22Rv1 (cell line): ENCODE measurements around the gene UPF1.
A peak's percentile ranks its signal among the peaks of the same experiment; 100 is the strongest.

Experiments
- H3K27ac ChIP-seq: fragments of 450-650 bp; 2 replicates; pipeline ENCODE4 v1.5.1; 2017
- ZFX ChIP-seq: fragments of 450-650 bp; IDR thresholded peaks from 2 replicates; pipeline ENCODE4 v1.6.1; 2017; ENCODE audit warnings: antibody characterized with exemption, borderline replicate concordance
- TF ChIP-seq, protein P1 (sequence below): fragments of 450-650 bp; IDR thresholded peaks from 2 replicates; pipeline ENCODE4 v1.5.1; 2017; ENCODE audit warnings: mild to moderate bottlenecking

UPF1 gene

DNA sequence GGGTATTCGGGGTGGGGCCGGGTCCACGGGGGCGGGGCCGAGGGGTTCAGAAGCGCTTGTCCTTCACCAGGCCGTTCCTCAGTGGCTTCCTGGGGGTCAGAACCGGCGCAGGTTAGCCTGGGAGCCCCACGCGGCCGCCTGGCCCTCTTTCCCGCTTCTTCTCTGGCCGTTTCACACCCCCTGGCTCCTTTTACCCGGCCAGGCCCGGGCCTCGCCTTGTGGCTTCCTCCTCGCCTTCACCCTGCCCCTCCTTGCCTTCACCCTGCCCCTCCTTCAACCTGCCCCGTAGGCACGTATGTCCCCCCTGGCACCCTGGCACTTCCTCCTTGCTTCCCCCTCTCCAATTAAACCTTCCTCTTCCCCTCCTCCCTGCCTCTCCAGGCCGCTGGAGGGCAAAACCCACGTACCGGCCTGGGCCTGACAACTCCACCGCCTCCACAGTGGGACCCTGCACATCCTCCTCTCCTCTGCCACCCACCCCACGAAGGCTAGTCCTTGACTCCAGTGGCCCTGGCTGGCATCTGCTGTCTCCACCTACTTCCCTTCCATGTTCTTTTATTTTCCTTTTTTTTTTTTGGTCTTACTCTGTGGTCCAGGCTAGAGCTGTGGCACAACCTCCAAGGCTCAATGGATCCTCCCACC lies 38.9 kb downstream of the UPF1 start:
- TF ChIP-seq, protein P1, sequence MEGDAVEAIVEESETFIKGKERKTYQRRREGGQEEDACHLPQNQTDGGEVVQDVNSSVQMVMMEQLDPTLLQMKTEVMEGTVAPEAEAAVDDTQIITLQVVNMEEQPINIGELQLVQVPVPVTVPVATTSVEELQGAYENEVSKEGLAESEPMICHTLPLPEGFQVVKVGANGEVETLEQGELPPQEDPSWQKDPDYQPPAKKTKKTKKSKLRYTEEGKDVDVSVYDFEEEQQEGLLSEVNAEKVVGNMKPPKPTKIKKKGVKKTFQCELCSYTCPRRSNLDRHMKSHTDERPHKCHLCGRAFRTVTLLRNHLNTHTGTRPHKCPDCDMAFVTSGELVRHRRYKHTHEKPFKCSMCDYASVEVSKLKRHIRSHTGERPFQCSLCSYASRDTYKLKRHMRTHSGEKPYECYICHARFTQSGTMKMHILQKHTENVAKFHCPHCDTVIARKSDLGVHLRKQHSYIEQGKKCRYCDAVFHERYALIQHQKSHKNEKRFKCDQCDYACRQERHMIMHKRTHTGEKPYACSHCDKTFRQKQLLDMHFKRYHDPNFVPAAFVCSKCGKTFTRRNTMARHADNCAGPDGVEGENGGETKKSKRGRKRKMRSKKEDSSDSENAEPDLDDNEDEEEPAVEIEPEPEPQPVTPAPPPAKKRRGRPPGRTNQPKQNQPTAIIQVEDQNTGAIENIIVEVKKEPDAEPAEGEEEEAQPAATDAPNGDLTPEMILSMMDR = no peak
- TF ChIP-seq ZFX = no peak
- 0 out of 2 replicates have a peak overlapping the region, but pooled peaks have one; percentile 29 for H3K27ac ChIP-seq

DNA sequence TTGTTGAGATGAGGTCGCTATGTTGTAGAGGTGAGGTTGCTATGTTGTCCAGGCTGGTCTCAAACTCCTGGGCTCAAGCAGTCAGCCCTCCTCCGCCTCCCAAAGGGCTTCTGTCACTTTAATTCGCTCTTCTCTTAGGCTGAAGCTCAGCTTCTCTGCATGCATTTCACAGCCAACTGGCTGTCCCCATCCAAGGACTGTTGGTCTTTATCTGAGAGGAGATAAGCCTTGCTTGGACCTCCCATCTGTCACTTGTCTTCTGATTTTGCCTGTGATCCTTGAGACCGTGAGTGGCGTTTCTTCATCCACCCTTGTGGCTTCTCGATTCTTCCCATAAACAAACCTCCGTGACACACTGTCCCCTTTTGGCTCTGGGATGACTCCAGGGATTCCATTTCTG lies 39.8 kb downstream of the UPF1 start:
- H3K27ac ChIP-seq = 0 out of 2 replicates have a peak overlapping the region, but pooled peaks have one; percentile 29
- TF ChIP-seq ZFX = no peak
- TF ChIP-seq, protein P1 = no peak

DNA sequence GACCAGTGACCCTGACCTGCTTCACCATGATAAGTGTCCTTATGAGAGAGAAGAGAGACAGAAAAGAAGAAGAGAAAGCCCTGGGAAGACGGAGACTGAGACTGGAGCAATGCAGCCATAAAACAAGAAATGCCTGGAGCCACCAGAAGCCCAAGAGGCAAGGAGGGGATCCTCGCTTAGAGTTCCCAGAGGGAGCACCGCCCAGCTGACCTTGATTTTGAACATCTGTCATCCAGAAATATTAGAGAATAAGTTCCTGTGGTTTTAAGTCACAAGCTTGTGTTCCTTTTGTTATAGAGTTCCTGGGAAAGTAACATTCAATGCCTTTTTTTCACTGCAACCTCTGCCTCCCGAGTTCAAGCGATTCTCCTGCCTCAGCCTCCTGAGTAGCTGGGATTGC lies 44.0 kb downstream of the UPF1 start:
- H3K27ac ChIP-seq = no peak overlapping the region
- TF ChIP-seq, protein P1 = no peak

DNA sequence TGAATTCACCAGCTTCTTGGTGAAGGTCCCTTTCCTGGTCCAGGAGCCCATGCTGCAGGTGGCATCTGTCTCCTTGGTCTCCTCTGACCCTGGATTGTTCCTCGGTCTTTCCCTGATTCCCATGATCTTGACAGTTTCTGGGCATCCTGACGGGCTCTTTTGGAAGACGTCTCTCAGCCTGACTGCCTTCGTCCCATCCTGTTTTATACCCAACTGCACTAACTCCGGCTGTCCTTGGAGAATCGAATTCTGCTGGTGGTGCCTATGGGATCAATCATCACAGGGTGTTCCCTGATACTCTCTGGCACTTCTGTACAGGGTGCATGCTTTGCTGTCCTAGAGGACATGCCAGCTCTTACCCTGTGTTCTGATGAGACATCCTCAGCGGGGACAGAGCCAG lies 45.1 kb downstream of the UPF1 start:
- TF ChIP-seq ZFX = no peak
- TF ChIP-seq, protein P1 = no peak
- H3K27ac ChIP-seq = no peak overlapping the region

DNA sequence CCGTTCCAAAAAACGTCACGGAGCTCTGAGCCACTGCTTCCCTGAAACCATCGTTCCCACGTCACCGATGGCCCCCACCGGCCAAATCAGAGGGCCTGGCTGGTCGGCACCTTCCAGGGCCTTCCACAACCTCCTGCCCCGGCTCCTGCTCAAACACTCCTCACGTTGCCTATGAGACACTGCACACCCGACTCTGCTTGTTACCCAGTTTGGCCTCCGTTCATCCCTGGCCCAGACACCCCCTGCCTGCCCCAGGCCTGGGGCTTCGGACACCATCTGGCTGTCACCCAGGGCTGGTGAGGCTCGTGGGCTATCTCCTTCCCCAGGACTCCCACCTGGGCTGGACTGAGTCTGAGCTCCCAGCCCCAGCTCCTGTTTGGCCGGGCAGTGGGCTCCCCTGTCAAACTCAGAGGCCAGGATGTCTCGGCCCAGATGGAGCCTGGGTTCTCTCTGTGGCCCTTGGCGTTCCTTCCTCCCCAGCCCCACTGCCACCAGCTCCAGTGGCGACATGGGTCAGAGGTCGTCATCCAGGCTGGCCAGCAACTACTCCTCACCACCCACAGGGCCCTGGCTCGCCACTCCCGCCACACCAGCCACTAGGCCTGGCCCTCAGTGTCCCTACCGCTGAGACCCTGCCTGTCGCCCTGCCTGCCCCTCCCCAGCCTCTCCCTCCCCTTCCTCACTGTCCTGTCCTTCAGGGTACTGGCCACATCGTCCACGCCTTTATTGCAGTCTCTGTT lies 46.5 kb downstream of the UPF1 start:
- peak overlapping the region; percentile 33; the same call in 1 of the 2 replicates for H3K27ac ChIP-seq
- TF ChIP-seq ZFX = no peak
- TF ChIP-seq, protein P1 = no peak

DNA sequence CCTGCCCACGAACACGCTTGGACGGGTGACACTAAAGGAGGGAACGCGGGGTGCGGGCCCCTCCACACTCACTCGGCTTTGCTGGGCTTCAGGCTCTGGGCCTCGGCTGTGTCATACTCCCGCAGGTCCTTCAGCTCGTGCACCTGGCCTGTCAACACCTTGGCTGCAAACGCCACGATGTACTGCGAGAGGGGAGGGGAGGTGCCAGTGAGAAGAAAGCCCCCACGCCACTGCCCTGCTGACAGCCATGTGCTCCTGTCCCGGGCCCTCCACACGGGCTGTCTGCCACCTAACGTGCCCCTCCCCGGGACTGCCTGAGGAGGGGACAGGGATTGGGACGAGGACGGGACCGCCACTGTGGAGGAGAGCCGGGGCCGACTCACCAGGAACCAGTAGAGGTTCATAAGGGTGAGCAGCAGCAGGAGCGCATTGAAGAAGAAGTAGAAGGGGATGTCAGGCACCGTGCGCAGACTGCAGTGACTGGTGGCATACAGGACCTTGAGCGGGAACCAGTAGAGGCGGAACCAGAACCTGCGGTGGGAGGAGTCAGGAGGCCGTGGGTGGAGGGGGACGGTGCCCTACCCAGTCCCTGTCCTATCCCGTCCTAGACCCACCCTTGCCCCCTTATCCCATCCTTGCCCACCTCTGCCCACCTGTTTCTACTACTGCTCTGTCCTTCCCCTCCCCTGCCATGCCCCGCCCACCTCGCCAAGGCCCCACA lies 47.3 kb downstream of the UPF1 start:
- TF ChIP-seq, protein P1 = no peak
- no peak for TF ChIP-seq ZFX
- peak overlapping the region; percentile 33 for H3K27ac ChIP-seq
